Sigmoid colon (tissue), 4 donors: ENCODE measurements around the gene ABCD3.

Experiments used
- CTCF ChIP-seq, 4 experiments: fragments of 450-650 bp in 3 of 4; fragments of 200-600 bp in 1 of 4; IDR thresholded peaks; one replicate each; pipeline ENCODE4 v1.5.1; 2016 to 2019; ENCODE audit warnings: antibody characterized with exemption in 4 of 4, mild to moderate bottlenecking in 3 of 4, moderate library complexity in 2 of 4
- POLR2AphosphoS5 ChIP-seq, 4 donors: sonication (generic); formaldehyde crosslinking; IDR thresholded peaks; one replicate each; pipeline ENCODE4 v1.6.1; 2017; ENCODE audit warnings: antibody characterized with exemption in 4 of 4

- peak in 2 of 4 experiments; percentile 10 to 18 for TF ChIP-seq CTCF (IDR thresholded peaks at IDR 0.05)
- no peak for TF ChIP-seq POLR2AphosphoS5 (IDR thresholded peaks at IDR 0.05)
Measured at GRCh38 chr1:94396356-94397010, 21.7 kb upstream of the ABCD3 start.
